HepG2 (cell line): ENCODE data around the gene ACAA2. TPM values are rescaled to one million over a fixed set of nuclear protein-coding genes. Genes with fewer than 3 reads are reported as not detected.
A peak's percentile ranks its signal among the peaks of the same experiment; 100 is the strongest.

Experiments used
- ATM ChIP-seq: fragments of 450-650 bp; IDR thresholded peaks from 2 replicates; pipeline ENCODE4 v1.7.1; 2017; ENCODE audit warnings: mild to moderate bottlenecking, borderline replicate concordance
- DPF2 ChIP-seq: sonication (generic); formaldehyde crosslinking; IDR thresholded peaks from 2 replicates; pipeline ENCODE4 v1.4.0; 2020; ENCODE audit warnings: mild to moderate bottlenecking, low read depth, missing genetic modification reagents, borderline replicate concordance
- DR1 ChIP-seq: sonication (generic); formaldehyde crosslinking; IDR thresholded peaks from 2 replicates; pipeline ENCODE4 v1.8.0; 2021; ENCODE audit warnings: mild to moderate bottlenecking, missing genetic modification reagents, inconsistent platforms
- FUBP1 ChIP-seq: sonication (generic); formaldehyde crosslinking; IDR thresholded peaks from 2 replicates; pipeline ENCODE4 v1.5.1; 2020; ENCODE audit warnings: missing genetic modification reagents, mild to moderate bottlenecking, borderline replicate concordance
- GLMP ChIP-seq: sonication (generic); formaldehyde crosslinking; IDR thresholded peaks from 2 replicates; pipeline ENCODE4 v1.9.0; 2021; ENCODE audit warnings: missing genetic modification reagents, mild to moderate bottlenecking, borderline replicate concordance
- HNRNPH1 ChIP-seq: fragments of 200-400 bp; formaldehyde crosslinking; optimal IDR thresholded peaks from 2 replicates; pipeline ENCODE3; 2017; ENCODE audit warnings: mild to moderate bottlenecking, low read depth, low read length
- KLF6 ChIP-seq: IDR thresholded peaks from 2 replicates; pipeline ENCODE4 v1.8.0; 2016; ENCODE audit warnings: missing biosample characterization, missing genetic modification reagents
- MLLT10 ChIP-seq: sonication (generic); formaldehyde crosslinking; IDR thresholded peaks from 2 replicates; pipeline ENCODE4 v1.4.0; 2020; ENCODE audit warnings: missing genetic modification reagents
- MTA1 ChIP-seq: sonication (generic); formaldehyde crosslinking; IDR thresholded peaks from 2 replicates; pipeline ENCODE4 v1.4.0; 2020; ENCODE audit warnings: missing genetic modification reagents, mild to moderate bottlenecking, borderline replicate concordance
- MXD3 ChIP-seq: IDR thresholded peaks from 2 replicates; pipeline ENCODE4 v1.6.1; 2016; ENCODE audit warnings: mild to moderate bottlenecking, missing biosample characterization, missing genetic modification reagents
- NBN ChIP-seq: fragments of 450-650 bp; conservative IDR thresholded peaks from 2 replicates; pipeline ENCODE4 v1.6.1; 2017
- NFYB ChIP-seq: sonication (generic); formaldehyde crosslinking; IDR thresholded peaks from 2 replicates; pipeline ENCODE4 v1.4.0; 2020; ENCODE audit warnings: missing genetic modification reagents
- PLRG1 ChIP-seq: fragments of 450-650 bp; conservative IDR thresholded peaks from 2 replicates; pipeline ENCODE4 v1.6.1; 2016
- SETDB1 ChIP-seq: sonication (generic); formaldehyde crosslinking; IDR thresholded peaks from 2 replicates; pipeline ENCODE4 v1.5.1; 2020; ENCODE audit warnings: missing genetic modification reagents, mild to moderate bottlenecking, borderline replicate concordance
- SMYD3 ChIP-seq: sonication (generic); formaldehyde crosslinking; IDR thresholded peaks from 2 replicates; pipeline ENCODE4 v1.8.1; 2023; ENCODE audit warnings: mild to moderate bottlenecking, missing genetic modification reagents
- ZBTB10 ChIP-seq: sonication (generic); formaldehyde crosslinking; IDR thresholded peaks from 2 replicates; pipeline ENCODE4 v1.4.0; 2020; ENCODE audit warnings: missing genetic modification reagents, borderline replicate concordance
- ZNF326 ChIP-seq: sonication (generic); formaldehyde crosslinking; IDR thresholded peaks from 2 replicates; pipeline ENCODE4 v1.4.0; 2020; ENCODE audit warnings: missing genetic modification reagents, borderline replicate concordance
- ZNF33A ChIP-seq: sonication (generic); formaldehyde crosslinking; IDR thresholded peaks from 2 replicates; pipeline ENCODE4 v1.5.1; 2020; ENCODE audit warnings: missing genetic modification reagents, mild to moderate bottlenecking, moderate library complexity, borderline replicate concordance
- ZNF382 ChIP-seq: sonication (generic); formaldehyde crosslinking; IDR thresholded peaks from 2 replicates; pipeline ENCODE4 v1.5.0; 2020; ENCODE audit warnings: missing genetic modification reagents, mild to moderate bottlenecking, borderline replicate concordance
- ZNF460 ChIP-seq: sonication (generic); formaldehyde crosslinking; IDR thresholded peaks from 2 replicates; pipeline ENCODE4 v1.5.1; 2020; ENCODE audit warnings: missing genetic modification reagents, mild to moderate bottlenecking, borderline replicate concordance
- ZNF639 ChIP-seq: conservative IDR thresholded peaks from 2 replicates; pipeline ENCODE4 v1.6.1; 2018; ENCODE audit warnings: missing genetic modification reagents
- polyA plus RNA-seq, 8 experiments: library from polyadenylated mRNA; depleted of rRNA in 3 of 8; stranded (reverse) in 7 of 8; unstranded in 1 of 8; fragments of >200 nt; fragmentation: Illumina TruSeq in 4 of 8; extraction: Trizol in 4 of 8; gene quantifications; 2 replicates each; pipeline versions ENCODE4 v1.2.1 to v1.2.3, GENCODE V29; 2011 to 2016; ENCODE audit warnings: low read depth in 4 of 8, missing spikeins in 1 of 8, mixed read lengths in 1 of 8; ENCODE audit not compliant: insufficient read depth in 1 of 8
- total RNA-seq, 5 experiments: library from RNA; depleted of rRNA; stranded (reverse); fragments of >200 nt; fragmentation: Illumina TruSeq; extraction: Trizol; gene quantifications; 2 replicates each; pipeline ENCODE4 v1.2.3, GENCODE V29; 2016; ENCODE audit warnings: low read depth in 1 of 5

The ACAA2 gene
- total and polyA plus RNA-seq, 2 of the 13 experiments (the other 11 are each of a cell fraction or from before 2014, with no cell fraction given) = 51.6 to 182 TPM

- TF ChIP-seq DPF2 = no peak
- TF ChIP-seq ZNF639 = no peak
- no peak for TF ChIP-seq NFYB
- no peak for TF ChIP-seq ZNF460 (CRISPR knock-in tag)
- TF ChIP-seq NBN = no peak
- TF ChIP-seq ZBTB10 (CRISPR knock-in tag) = 0 out of 2 replicates have a peak, but pooled peaks have one; percentile 30
- TF ChIP-seq ZNF326 (CRISPR knock-in tag) = no peak
- no peak for TF ChIP-seq GLMP (CRISPR knock-in tag)
- TF ChIP-seq ZNF33A (CRISPR knock-in tag) = no peak
- TF ChIP-seq SMYD3 = no peak
- peak; percentile 2; the same call in 1 of the 2 replicates for TF ChIP-seq MTA1 (CRISPR knock-in tag)
- no peak for TF ChIP-seq FUBP1 (CRISPR knock-in tag)
- no peak for TF ChIP-seq PLRG1
- TF ChIP-seq KLF6 (CRISPR knock-in tag) = no peak
- TF ChIP-seq DR1 (CRISPR knock-in tag) = 0 out of 2 replicates have a peak, but pooled peaks have one; percentile 7
- no peak for TF ChIP-seq ATM
- no peak for TF ChIP-seq HNRNPH1
- no peak for TF ChIP-seq MLLT10 (CRISPR knock-in tag)
- no peak; the same call in 1 of the 2 replicates for TF ChIP-seq MXD3 (CRISPR knock-in tag)
- no peak for TF ChIP-seq SETDB1 (CRISPR knock-in tag)
- TF ChIP-seq ZNF382 (CRISPR knock-in tag) = no peak
Observed at GRCh38 chr18:49814147-49814499, 790 bp upstream of the ACAA2 start (continued).
